HG03108 (cell line): ENCODE data around the gene ILK.

Experiments
- ATAC-seq: cut with Tn5 transposase; IDR thresholded peaks from one replicate; pipeline ENCODE4 v1.9.1; 2021; ENCODE audit warnings: moderate library complexity; ENCODE audit not compliant: unreplicated experiment

ILK gene

DNA sequence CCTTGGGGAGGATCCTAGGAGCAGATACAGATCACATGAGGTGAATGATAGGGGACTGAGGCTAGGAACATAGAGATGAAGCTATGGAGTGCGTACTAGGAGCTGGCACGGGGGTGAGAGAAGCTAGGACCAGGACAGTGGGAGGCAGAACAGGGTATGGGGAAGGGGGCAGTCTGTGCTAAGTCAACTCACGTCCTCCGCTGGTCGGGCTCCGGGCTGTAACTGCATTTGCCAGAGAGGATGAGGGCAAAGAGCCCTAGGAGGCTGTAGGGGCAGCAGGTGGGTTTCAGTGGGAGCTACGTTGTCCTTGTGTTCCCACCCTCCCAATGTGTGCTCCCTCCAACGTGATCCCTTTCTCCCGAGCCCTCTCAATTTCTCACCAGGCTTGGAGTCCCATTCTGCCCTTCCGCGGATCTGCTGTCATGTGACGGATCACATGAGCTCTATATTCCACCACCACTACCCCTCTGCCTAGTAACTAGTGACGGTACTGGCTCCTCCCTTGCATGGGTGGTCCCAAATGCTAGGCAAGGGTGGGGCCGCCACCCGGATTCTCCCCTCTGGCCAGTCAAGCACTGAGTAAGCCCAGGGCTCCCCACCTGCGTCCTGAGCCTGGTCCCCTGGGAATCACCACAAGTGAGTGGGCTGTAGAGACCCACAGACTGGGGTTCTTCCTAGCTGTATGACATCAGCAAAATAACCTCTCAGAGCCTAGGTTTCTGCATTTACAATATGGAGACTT lies 15.6 kb downstream of the ILK start, which contains the start of gene TPP1:
Gene TPP1 (minus strand): TSS at position 419 of the 742 bp plus-strand sequence. CDS start 22 bp downstream, at position 397.
- peak; percentile 98 for ATAC-seq

DNA sequence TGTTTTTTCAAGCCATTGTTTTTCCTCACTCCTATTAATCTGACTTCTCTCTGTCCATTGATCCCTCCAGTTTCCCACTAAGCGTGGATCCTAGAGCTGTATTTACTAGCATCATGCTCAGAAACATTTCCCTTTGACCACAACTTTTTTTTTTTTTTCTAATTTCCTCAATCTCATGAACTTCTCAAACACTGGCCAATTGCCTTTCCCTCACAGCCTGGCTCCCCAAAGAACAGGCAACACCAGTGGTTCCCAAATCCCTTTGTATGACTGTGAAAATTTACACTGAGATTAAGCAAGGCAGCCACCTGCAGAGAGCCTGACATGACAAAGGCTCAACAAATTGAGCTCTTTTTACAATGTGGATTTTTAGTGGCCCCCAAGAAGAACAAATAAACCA lies 17.1 kb downstream of the ILK start:
- no peak for ATAC-seq

DNA sequence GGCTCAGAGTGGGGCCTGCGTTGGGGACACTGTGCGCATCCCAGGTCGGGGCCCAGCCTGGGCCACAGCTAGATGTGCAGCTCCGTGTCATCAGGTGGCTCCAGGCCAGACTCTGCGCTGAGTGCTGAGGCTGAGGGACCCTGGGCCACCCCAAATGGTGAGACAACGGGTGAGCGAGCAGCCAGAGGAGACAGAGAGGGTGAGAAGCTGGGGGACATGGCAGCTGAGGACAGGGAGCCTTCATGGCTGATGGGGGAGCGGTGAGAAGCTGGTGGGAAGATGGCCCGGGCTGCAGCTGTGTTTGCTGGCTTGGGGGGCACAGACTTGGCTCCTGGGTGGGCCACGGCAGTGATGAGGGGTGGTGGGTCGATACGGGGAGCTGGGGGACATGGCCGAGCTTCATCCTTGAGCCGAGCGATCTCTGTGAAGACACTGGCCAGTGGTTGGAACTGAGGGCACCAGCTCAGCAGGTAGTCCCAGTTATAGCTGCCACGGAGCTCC lies 18.2 kb downstream of the ILK start:
- no peak for ATAC-seq

DNA sequence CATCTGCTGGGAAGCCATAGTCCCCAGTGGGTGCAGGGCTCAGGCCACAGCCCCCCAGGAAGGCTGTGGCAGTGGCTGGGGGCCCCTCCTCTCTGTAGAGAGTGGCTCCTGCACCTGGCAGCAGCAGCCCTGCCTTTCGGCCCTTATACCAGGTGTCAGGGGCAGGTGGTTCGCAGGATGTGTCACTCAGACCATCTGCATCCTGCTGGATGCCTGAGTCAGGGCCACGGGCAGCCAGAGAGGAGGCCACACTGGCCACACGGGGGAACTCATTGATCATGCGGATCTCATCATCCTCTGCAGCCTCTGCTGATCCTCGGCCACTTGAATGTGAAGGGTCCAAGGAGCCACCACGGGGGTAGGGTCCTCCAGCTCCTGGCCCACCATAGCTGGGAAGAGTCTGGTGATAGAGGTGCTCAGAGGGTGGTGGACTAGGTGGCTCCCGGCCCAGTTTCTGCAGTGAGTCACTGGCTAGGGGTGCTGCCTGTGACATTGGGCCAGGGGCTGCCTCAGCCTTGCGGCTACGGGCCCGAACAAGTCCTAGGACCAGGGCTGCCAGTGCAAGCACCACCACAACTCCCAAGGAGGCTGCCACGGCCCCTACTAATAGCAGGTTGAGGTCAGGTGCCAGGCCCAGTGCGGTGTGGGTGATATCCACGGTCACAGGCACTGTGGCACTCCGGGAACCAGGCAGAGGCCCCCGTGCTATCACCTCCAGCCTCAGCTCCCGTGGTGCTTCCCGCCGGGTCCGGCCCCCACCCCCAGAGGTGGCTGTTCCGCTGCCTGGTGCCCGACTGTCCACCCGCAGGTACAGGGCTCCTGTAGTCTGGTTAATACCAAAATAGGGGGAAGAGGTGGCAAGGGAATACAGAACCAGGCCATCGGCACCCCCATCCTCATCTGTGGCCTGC lies 18.9 kb downstream of the ILK start:
- ATAC-seq = no peak

DNA sequence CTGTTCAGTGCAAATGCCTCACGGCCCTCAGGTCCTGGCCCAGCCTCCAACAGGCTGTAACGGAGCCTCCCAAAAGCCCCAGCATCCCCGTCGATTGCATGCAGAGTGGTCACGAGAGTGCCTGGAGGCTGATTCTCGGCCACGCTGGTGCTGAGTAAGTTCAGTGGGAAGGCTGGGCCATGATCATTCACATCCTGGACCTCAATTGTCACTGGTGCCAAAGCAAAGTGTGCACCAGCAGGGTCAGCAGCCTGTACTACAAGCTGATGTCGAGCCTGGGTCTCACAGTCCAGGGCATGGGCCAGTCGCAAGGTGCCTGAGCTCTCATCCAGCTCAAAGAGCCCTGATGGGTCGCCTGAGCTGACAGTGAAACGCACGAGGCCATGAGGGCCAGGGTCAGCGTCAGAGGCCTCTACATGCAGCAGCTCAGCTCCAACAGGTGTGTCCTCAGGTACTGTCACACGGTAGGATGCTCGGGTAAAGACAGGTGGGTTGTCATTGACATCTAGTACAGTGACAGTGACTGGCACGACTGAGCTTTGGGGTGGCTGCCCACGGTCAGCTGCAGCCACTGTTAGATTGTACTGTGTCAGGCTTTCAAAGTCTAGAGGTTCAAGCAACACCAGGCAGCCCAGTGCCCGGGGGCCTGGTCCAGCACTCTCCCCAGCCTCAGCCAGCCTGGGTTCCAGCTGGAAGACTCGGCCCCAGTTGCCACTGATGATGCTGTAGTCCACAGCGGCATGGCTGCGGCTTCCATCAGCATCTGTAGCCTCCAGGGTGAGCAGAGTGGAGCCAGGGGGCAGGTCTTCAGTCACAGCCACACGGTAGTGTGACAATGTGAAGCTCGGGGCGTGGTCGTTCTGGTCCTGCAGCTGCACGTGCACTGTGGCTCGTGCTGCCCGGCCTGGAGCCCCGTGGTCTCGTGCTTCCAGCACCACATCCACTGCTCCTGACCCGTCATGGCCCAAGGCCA lies 20.1 kb downstream of the ILK start:
- ATAC-seq = no peak

DNA sequence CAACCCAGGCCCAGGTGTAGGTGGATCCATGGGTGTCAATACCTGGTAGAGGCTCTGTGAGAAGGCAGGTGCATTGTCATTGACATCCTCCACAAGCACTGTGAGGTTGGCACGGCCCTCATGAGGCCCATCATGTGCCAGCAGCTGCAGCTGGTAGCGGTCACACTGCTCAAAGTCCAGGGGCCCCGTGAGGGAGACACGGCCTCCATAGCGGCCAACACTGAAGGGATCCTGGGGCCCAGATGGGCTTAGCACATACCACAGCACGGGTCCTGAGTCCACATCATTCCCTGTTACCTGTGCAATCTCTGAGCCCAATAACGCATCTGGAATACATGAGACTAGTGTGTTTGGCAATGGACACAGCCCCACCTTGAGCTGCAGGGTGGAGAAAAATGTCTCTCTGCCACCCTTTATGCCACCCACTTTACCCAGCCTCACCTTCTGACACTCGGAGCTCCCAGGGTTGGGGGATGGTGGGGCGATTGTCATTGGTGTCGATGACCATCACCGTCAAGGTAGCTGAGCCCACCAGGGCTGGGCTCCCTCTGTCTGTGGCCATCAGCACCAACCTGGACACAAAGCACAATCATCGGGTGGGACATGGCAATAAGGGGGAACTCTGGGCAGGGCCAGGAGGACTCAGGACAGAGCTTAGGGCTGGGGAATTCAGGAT lies 21.7 kb downstream of the ILK start:
- no peak for ATAC-seq

DNA sequence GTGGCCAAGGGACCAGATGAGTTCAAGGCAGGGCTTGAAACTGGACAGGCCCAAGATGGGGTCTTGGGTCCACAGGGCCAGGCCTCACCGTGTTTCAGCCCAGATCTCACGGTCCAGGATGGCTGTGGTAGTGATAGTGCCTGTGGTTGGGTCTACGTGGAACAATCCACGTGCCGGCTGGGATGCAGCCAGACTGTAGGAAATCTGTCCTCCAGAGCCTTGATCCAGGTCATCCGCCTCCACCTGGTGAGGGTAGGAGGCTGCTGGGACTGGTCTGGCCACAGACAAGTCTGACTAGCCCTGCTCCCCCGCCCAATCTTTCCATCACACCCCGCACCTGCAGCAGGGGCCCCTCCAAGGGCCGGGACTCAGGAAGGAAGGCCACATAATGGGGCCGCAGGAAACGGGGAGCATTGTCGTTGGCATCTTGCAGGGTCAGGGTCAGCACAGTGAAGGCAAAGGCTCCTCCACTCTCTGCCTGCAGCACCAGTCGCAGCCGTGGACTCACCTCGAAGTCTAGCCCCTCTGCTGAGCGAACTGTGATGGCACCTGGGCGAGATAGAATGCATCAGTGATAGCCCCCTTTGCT lies 22.4 kb downstream of the ILK start:
- ATAC-seq = no peak

DNA sequence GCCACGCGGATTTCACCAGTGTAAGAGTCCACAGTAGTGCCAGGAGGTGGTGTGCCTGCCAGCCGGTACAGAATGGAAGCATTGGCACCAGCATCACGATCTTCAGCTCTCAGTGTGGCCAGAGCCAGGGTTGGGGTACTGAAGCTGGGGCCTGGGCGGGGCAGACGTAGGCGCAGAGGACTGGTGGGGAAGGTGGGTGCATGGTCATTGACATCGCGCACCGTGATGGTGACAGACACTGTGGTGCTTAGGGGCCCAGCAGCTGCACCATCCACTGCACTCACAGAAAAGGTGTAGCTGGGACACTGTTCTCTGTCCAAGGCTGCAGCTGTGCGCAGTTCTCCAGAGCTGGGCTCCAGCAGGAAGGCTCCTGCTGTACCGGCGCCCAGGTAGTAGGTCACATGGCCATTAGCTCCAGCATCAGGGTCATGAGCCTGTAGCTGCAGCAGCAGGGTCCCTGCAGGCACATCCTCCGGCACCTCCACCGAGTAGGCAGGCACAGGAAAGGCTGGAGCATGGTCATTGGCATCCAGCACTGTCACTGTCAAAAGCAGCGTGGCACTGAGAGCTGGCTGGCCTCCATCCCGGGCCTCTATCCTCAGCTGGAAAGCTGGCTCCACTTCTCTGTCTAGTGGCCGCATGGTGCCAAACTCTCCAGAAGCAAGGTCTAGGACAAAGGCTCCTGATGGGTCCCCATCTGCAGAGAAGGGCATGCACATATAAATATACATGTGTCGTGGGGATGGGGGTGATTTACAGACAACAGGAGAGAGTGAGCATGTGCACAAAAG lies 23.6 kb downstream of the ILK start:
- ATAC-seq = no peak

DNA sequence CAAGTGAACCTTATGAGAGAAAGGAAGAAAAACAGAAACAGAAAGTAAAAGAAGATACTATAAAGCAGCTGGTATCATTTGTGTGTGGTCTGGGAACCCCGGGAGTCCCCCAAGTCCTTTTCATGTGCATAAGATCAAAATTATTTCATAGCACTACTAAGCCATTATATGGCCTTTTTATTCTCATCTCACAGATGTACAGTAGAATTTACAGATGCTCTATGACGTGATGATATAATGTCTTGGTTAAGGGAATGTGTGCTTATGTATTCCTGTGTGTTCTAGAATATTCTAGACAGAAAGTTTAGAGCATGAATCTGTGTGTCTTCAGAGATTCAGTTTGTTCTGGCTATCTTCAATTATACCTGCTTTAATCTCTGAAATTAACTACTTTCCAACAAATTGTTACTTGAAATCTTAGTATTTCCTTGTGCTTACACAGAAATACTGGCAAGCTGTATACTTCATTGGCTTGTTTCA lies 24.2 kb downstream of the ILK start:
- ATAC-seq = peak; percentile 61

DNA sequence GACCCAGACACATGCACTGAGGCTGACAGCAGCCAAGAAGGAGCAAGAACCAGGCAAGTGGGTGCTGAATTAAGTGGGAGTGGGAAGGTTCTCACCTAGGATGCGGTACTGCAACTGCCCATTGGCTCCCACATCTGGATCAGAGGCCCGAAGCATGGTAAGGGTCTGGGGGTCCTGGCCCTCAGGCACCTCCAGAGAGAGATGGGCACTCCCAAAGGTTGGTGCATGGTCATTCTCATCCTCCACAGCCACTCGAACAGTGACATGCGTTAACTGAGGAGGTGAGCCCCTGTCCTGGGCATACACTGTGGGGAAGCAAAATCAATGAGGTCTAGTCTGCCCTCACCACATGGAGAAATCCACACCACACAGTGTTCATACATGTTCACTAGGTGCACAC lies 25.0 kb downstream of the ILK start:
- ATAC-seq = no peak

DNA sequence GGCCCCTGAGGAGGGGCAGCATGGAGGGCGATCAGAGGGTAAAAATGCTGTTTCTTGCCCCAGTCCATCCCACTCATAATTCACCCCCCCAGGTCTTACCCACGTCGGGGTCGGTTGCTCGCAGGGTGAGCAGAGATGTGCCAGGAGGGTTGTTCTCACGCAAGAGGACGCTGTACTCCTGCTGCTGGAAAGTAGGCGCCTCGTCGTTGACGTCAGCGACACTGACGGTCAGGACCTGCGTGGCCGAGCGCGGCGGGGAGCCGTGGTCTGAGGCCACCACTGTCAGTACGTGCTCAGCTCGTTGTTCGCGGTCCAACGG lies 26.0 kb downstream of the ILK start:
- no peak for ATAC-seq

DNA sequence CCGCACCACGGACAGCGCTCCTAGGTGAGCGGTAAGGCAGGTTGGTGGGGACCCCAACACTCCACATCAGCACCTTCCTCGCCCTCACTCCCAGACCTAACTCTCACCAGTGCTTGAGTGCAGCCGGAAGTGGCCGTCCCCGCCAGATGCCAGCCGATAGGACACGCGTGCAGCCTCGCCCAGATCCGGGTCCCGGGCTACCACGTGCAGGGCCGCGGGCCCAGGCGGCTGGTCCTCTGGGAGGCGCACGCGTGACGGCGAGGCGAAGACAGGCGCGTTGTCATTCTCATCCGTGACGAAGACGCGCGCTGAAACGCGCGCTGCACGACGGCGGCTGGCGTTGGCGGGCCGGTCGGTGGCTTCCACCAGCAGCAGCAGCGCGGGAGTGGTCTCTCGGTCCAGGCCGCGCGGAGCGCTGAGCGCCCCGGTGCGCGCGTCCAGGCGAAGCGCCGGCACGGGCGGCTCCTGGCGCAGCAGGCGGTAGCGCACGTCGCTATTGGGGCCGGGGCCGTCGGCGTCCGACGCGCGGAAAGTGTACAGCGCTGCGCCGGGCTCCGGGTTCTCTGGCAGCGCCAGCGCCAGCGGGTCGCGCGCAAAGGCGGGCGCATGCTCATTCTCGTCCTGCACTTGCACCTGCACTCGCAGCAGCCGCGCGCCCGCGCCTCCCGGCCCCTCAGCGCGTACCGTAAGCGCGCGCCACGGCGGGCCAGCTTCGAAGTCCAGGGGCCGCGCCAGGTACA lies 26.5 kb downstream of the ILK start:
- ATAC-seq = no peak

DNA sequence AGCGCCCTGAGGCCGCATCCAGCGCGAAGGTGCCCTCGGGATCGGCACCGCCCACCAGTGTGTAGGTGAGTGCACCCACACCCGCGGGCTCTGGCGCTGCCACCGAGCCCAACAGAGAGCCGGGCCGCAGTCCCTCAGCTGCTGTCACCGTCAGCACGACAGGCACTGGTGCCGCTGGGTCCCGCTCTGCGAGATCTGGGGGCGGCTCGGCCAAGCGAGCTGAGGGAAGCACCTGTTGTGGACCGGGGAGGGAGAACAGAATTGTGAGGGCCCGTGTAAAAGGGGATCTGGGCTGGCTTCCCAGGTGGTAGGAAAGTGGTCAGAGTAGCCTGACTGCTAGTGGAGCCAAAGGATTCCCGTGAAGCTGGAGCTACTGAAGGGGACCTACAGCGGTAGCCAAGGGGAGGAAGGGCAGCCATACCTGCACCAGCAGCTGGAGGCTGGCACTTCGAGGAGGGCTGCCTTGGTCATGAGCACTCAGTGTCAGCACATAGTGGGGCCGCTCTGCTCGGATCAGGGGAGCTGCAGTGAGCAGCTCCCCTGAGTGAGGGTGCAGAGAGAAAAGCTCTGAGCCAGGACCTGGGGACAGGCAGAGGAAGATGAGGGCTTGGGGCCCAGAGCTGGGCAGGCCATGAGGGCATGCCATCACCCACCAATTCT lies 27.2 kb downstream of the ILK start:
- ATAC-seq = no peak

DNA sequence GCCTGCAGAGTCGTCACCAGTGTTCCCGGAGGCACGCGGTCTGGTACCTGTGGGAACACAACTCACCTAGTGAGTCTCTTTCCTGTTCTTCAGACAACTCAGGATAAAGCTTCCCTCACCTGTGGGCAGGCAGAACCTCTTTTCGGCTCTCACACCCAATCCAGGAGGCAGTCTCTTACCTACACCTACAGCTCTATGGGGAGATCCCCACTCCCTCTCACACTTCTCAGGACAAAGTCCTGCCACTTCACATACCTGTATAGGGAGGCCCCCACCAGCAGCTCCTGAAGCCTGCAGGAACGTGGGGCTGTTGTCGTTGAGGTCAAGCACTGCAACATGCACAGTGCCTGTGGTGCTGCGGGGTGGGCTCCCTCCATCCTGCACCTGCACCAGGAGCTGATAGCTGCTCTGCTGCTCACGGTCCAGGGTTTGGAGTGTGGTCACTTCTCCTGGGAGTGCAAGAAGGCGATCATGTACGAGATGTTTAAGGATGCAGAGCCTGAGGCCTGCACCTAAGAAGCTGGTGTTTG lies 27.9 kb downstream of the ILK start:
- ATAC-seq = no peak

DNA sequence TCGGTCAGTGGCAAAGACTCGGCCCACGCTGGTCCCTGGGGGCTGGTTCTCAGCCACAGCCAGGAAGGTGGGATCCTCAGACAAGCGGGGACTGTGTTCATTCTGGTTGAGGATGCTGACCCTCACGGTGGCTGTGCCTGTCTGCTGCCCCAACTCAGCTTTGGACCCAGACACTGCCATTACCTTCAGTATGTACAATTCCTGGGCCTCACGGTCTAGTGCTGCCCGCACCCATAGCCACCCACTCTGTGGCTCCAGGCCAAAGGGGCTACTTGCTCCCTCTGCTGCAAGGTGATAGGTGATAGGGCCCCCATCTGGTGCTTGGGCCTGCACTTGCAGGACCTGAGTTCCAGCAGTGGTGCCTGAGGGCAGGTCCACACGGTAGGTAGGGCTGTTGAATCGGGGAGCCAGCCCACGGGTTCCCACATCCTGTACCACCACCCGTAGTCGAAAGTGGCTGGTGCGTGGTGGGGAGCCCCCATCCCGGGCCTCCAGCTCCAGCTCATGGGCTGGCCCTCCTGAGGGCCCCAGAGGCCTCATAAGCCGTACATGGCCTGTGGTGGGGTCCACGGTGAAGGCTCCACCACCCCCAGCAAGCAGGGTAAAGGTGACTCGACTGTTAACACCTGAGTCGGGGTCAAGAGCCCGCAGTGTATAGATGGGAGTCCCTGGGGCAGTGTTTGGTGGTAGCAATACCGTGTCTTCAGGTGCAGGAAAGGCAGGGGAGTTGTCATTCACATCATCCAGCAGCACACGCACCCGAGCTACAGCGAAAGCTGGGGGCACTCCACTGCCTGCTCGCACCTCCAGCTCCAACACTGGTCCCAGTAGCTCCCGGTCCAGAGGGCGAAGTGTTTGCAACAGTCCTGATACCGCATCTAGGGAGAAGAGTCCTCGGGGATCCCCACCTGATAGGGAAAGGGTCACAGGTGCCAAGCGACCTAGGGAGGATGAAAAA lies 28.8 kb downstream of the ILK start:
- ATAC-seq = no peak
